ENCODE data around the gene KHK.

The KHK gene

DNA sequence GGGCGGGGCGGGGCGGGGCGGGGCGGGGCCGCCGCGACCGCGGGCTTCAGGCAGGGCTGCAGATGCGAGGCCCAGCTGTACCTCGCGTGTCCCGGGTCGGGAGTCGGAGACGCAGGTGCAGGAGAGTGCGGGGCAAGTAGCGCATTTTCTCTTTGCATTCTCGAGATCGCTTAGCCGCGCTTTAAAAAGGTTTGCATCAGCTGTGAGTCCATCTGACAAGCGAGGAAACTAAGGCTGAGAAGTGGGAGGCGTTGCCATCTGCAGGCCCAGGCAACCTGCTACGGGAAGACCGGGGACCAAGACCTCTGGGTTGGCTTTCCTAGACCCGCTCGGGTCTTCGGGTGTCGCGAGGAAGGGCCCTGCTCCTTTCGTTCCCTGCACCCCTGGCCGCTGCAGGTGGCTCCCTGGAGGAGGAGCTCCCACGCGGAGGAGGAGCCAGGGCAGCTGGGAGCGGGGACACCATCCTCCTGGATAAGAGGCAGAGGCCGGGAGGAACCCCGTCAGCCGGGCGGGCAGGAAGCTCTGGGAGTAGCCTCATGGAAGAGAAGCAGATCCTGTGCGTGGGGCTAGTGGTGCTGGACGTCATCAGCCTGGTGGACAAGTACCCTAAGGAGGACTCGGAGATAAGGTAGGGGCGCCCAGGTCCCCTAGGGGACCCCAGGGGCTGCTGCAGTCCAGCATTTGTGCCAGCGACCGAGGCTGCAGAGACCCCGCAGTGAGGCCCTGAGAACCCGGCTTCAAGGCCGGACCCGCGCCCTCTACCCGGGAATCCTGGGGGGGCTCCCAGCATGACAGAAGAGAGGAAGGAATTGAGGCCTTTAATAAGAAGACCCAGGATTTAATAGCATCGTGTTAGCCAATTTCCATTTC, at the start of gene KHK:
Gene KHK (plus strand): TSS at position 49 of the 870 bp plus-strand sequence. CDS start 488 bp downstream, at position 537.
- in situ Hi-C loops (cut with HindIII; ENCODE audit: low sequenced_read_pairs), result no loop called here

DNA sequence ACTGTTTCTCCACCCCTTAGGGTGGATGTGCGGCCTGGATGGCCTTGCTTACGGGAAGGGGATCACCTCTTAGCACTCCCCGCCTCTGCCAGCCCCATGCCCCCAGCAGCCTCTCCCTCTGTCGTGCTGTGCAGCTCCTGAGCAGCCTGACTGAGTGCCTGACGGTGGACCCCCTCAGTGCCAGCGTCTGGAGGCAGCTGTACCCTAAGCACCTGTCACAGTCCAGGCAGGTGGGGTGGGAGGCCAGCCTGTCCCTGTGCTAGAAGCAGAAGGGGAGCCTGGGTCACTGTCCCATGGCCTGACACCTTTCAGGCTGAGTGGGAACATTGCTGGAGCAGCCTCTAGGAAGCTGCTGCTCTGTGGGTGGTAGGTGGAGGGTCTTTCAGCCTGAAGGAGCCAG, 48.6 kb upstream of the KHK start:
- in situ Hi-C loops (cut with HindIII; ENCODE audit: low sequenced_read_pairs), result no loop called here

DNA sequence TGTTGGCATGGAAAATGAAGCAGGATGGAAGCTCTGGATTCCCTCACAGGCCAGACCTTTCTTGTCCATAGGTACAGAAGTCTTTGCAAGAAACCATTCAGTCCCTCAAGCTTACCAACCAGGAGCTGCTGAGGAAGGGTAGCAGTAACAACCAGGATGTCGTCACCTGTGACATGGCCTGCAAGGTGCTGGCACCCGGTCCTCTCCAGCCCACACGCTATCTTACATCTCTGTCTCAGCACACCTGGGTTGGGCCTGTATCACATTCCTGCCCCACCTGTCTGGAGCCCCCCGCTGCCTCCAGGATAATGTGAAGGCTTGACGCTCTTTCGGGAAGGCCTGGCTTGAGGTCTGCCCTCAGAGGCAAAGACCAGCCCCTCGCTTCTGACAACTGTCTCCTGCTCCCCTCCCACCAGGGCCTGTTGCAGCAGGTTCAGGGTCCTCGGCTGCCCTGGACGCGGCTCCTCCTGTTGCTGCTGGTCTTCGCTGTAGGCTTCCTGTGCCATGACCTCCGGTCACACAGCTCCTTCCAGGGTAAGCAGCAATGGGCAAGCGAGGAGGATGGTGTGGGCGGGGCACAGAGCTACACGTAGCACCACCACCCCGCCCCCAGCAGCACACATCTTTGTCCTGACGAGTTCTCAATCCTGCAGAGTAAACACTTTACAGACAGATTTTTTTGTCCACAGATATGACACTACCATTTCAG, 47.8 kb upstream of the KHK start:
- in situ Hi-C loops (cut with HindIII; ENCODE audit: low sequenced_read_pairs), result no loop called here

DNA sequence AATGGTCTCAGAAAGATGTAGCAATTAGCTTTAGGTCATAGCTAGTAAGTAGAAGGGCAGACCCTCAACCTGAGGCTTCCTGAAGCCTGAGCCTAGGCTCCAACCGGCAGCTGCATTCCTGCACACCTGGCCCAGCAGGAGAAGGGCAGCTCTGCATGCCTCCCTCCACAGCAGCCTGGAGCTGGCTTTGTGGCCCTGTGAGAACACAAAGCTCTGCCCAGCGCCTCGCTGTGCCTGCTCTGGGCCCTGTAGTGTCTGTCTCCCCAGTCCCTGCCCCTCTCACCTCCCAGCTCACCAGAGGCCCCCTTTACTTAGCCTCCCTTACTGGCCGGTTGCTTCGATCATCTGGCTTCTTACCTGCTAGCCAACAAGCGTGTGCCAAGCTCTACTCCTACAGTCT, 47.1 kb upstream of the KHK start:
- in situ Hi-C loops (cut with HindIII; ENCODE audit: low sequenced_read_pairs), result no loop called here

DNA sequence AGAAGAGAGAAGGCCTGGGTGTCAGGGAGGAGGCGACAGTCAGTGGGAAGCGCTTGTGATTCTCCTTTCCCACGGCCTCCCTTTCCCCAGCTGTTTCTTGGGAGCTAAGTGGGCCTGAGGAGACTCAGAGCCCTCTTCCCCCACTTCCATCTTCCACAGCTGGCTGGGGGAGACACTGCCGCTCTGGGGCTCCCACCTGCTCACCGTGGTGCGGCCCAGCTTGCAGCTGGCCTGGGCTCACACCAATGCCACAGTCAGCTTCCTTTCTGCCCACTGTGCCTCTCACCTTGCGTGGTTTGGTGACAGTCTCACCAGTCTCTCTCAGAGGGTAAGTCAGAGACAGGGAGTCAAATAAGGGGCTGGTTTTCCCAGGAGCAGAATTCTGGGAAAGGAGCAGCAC, 46.7 kb upstream of the KHK start:
- in situ Hi-C loops (cut with HindIII; ENCODE audit: low sequenced_read_pairs), result no loop called here

DNA sequence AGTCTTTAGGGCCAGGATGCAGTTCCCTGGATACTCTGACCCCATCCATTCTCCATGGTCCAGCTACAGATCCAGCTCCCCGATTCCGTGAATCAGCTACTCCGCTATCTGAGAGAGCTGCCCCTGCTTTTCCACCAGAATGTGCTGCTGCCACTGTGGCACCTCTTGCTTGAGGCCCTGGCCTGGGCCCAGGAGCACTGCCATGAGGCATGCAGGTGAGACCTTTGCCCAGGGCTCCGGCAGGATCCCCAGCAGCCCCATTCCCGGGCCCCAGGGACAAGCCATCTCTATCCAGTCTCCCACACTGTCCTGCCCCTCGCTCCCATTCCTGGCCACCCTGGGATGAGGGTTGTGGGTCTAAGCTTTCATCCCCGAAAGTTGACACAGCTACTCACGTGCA, 46.3 kb upstream of the KHK start:
- in situ Hi-C loops (cut with HindIII; ENCODE audit: low sequenced_read_pairs), result no loop called here

DNA sequence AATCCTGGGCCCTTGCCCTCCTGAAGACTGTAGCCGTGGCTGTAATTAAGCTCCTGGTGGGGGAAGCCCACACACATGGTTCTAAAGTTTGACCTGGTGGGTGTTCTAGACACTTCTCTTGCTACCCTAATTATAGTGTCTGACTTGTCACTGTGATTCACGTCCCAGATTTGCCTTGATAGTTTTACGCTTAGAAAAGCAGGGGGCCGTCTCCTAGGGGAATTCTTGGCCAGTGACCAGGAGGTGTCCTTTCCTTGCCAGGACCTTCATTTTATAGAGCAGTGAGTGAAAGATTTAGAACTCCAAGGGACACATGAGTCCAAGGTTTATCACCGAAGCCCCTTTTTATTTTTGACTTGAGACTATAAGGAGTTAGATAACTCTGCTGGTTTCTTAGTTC, 44.8 kb upstream of the KHK start:
- in situ Hi-C loops (cut with HindIII; ENCODE audit: low sequenced_read_pairs), result no loop called here

DNA sequence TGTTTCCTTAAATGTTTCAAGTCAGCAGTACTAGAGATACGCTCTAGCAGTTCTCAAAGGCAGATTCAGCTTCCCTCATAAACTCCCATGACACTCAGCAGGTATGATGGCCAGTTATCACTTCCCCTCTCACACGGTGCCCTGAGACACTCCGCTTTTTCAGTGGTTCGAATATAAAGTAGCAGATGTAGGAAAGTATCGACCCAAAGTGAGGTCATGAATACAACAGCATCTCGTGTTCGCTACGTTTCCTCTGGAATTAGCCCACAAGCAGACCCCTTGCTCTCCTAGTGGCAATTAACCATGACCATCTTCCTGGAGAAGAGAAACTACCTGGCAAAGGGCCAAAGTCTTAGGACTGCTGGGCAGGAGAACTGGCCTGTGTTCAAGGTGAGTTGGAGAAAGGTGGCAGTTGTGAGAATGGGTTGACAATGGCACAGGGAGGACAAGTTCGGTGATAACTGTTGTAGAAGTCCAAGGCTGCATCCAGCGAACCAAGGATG, 44.4 kb upstream of the KHK start:
- in situ Hi-C loops (cut with HindIII; ENCODE audit: low sequenced_read_pairs), result no loop called here

DNA sequence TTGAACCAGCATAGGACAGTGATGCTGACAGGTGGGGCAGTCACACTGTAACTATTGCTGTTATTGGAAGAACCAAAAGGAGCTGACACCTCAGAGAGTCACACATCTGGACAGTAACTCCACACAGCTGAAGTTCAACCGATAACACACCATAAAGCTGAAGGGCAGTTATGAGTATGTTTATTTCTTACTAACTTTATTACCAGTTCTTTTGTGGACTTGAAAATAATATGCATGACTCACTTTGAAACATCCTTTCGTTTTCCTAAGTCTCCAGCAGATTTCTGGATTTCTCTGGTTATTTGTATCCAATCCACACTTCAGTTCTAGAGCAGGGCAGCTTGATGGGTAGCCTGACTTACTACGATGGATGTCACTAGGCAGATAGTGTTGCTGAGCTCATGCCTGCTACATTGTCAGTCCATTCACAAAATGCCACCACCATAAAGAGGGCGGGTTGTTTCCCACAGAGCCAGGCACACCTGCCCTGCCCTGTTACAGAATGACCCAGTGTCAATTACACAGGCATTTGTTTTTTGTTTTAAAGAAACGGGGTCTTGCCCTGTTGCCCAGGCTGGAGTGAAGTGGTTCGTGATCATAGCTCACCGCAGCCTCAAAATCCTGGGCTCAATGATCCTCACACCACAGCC, 43.5 kb upstream of the KHK start:
- in situ Hi-C loops (cut with HindIII; ENCODE audit: low sequenced_read_pairs), result no loop called here

DNA sequence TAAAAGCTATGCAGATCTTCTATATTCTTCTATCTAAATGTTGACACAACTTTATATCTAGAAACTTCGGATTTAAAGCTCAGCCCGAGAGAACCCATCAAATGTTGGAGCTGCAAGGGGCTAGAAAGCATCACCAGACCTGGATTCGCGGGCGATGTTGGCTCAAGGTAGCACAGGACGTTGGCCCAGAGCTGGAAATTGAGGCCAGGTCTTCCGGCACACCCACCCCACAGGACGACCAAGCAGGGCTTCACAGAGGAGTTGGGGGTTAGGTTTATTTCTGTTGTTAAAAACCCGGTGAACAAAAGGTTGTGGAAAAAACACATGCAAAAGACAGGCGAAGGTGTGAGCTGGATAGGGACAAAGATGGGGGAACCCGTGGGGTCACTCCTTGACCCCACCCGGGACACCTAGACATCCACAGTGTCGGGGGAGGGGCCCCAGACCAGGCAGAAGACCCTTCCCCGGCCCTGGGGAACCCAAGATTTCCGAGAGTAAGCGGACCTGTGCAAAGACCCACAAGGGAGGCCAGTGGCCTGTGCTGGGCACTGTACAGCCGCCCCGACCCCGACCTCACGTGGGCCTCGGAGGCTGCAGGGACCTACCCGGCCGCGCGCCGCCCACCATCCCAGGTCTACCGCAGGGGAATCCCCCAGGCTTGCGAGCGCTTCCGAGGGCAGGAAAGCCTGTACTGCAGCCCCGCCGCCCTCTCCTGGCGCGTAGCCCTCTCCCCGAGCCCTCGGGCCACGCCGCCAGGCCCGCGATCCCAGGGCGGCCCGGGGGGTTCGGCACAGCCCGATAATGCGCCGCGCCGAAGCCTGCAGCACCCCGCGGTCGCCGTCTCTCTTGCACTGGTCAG, 36.9 kb upstream of the KHK start:
- in situ Hi-C loops (cut with HindIII; ENCODE audit: low sequenced_read_pairs), result no loop called here

DNA sequence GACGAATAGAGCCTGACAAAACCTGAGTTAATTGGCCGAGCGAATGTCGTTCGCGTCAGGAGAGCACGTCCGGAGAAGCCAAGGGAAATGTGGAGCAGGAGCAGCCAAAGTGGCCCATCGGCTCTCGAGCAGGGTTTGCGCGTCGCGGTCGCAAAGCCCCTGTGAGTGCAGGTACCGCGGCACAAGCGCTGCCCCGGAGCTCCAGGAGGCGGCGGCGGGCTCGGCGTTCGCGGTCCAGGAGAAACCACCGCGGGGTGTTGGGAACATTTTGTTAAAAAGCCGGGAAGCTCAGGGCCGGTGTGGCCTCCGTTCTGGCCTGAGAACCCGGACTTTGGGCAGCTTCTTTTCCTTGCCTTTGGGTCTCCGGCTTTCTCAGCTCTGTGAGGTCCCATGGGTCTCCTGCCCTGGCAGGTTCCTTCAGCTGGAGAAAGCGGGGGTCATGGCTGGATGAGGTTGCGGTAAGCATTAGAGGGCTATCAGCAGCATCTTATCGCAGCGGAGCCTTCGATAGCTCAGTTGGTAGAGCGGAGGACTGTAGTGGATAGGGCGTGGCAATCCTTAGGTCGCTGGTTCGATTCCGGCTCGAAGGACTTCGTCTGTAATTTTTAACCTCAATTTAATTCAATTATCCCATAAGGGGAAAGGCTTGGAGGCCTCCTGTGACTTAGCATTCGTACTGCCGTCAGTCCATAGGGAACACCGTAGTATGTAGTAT, 36.1 kb upstream of the KHK start:
- in situ Hi-C loops (cut with HindIII; ENCODE audit: low sequenced_read_pairs), result no loop called here

DNA sequence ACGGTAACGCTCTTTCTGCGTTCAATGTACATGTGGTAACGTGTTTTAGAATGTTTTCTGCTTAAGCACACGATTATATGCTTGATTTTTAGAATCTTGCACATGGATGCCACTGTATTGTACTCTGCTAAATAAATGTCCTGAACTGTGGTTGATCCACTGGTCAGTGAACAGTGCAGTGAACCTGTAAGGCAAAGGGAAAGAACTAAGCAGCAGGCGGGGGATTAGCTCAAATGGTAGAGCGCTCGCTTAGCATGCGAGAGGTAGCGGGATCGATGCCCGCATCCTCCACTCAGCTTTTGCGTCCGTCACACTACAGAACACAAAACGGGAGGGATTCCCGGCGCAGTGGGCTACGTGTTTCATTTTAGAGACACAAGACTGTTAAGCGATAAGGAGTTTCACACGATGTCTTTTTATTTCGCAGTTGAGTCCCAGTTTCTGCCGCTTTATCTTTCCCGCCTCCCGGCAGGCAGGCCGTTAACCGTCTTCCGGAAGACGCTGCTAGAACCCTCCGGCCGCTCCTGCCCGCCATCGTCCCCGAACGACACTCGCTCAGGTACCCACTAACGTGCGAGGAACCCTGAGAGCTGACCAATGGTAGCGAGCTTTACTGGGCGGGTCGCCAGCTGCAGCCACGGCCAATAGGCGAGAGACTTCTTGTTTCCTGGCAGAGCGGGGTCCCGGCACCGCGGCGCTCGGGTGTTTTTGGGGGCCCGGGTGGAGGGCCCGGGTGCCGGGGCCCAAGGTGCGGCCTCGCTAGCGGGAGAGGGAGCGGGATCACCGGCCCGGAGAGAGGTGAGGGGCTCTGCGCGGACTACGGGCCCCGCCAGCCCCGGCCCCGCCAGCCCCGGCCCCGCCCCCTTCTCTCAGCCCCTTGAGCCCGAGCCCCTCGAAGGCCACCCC, 35.3 kb upstream of the KHK start, which contains the start of gene AGBL5:
Gene AGBL5 (plus strand): TSS at position 673 of the 906 bp plus-strand sequence. CDS start 1,291 bp downstream, outside the sequence.
- in situ Hi-C loops (cut with HindIII; ENCODE audit: low sequenced_read_pairs), result no loop called here

DNA sequence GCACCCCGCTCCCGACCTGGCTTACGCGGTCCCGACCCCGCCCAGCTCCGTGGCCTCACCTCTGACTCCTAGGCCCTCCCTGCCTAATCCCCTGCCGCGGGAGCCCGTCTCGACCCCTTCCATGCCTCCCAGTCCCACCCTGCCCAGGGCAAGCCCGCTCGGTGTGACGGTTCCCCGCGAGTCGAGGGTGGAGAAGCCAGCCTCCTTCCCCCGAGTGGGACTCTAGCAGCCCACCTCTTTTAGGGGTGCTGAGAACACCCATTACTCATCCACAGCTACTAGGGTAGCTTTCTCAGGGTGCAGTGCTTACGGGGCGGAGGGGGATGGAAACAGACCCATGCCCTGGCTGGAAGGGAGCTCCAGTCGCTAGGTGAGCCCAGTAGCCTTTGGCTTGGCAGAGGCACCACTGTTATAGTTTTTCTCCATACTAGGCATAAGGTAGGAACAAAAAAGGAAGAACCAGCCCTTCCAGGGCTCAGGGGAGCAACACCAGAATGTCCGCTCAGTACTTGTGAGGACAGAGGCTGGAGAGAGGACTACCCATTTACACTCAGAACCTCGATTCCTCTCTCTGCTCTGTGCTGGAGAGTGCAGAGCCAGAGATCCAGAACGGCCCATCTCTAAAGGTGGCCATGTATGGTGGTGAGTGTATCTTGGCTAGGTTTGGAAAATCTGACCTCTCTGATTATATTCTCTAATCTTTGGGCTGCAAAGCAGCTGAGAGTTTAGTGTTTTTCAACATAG, 34.5 kb upstream of the KHK start:
- in situ Hi-C loops (cut with HindIII; ENCODE audit: low sequenced_read_pairs), result no loop called here

DNA sequence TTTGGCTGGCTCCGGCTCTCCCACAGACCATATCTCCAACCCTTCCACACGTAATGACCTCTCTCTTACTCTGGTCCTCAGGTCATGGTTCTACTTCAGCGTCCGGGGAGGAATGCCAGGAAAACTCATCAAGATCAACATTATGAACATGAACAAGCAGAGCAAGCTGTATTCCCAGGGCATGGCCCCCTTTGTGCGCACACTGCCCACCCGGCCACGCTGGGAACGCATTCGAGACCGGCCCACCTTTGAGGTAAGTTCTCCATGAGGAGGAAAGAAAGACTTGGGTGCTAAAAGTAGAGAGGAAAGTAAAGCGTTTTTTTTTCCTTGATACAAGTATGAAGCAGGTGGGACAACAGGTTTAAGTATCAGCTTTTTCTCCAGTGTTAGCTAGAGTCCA, 33.3 kb upstream of the KHK start:
- in situ Hi-C loops (cut with HindIII; ENCODE audit: low sequenced_read_pairs), result no loop called here

DNA sequence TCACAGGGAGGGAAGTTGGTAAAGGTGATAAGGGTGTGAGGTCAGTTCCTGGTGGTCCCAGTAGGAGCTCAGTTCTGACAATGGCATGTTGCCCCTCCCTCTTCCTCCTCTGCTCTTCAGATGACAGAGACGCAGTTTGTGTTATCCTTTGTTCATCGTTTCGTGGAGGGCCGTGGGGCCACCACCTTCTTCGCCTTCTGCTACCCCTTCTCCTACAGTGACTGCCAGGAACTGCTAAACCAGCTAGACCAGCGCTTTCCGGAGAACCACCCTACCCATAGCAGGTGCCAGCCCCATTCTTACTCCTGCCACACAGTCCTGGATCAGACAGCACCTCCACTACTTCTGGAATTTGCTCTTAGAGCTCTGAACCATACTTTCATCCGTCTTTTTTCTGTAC, 32.8 kb upstream of the KHK start:
- in situ Hi-C loops (cut with HindIII; ENCODE audit: low sequenced_read_pairs), result no loop called here

DNA sequence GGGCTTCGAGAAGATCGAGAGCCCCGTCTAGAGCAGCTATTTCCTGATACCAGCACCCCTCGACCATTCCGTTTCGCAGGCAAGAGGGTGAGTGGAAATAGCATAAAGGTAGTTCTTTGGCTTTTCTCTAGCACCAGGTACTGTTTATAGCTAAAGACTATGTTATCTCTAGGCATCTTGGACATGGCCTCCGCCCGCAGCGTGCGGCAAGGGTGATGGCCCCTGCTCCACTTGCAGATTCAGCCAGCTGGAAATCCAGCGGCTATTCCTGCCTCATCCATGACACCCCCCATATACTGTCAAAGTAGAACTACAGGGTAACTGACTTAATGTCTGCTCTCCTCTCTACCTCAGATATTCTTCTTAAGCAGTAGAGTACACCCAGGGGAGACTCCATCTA, 31.9 kb upstream of the KHK start:
- in situ Hi-C loops (cut with HindIII; ENCODE audit: low sequenced_read_pairs), result no loop called here

DNA sequence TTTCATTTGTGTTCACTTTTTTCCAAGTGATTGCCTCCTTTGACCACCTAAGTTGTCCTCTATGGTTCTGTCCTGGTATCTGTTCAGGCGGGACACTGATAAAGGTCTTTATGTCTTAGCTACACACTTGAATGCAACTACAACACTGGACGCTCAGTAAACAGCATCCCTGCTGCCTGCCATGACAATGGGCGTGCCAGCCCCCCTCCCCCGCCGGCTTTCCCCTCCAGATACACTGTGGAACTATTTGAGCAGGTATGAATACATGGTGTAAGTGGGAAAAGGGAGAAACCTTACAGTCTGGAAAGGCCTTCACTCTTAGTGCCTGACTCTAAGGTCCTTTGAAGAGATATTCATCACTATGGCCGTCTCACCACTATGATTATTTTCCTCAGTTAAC, 29.4 kb upstream of the KHK start:
- in situ Hi-C loops (cut with HindIII; ENCODE audit: low sequenced_read_pairs), result no loop called here

DNA sequence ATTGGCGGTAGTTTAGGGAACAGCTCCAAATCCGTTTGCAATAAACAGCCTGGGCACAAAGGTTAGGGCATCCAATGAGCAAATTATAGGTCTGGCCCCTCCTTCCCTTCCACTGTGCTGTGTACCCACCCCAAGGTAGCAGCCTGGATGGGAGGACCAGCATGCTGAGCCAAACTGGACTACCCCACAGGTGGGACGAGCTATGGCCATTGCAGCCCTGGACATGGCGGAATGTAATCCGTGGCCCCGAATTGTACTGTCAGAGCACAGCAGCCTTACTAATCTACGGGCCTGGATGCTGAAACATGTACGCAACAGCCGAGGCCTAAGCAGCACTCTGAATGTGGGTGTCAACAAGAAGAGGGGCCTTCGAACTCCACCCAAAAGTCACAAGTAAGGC, 28.4 kb upstream of the KHK start:
- in situ Hi-C loops (cut with HindIII; ENCODE audit: low sequenced_read_pairs), result no loop called here
